HG03039 (cell line): ENCODE measurements around the gene TRAPPC14.

ENCODE experiments used
- ATAC-seq: cut with Tn5 transposase; IDR thresholded peaks from one replicate; pipeline ENCODE4 v1.9.1; 2021; ENCODE audit warnings: mild to moderate bottlenecking, moderate library complexity; ENCODE audit not compliant: unreplicated experiment

The TRAPPC14 gene

GRCh38 chr7:100173806-100174495, 15.4 kb upstream of the TRAPPC14 start:
- no peak for ATAC-seq

- no peak for ATAC-seq
Observed at GRCh38 chr7:100171840-100172239, 13.3 kb upstream of the TRAPPC14 start.

GRCh38 chr7:100171087-100171681, 12.7 kb upstream of the TRAPPC14 start:
- no peak for ATAC-seq

- ATAC-seq, result no peak
Observed at GRCh38 chr7:100170101-100170897, 11.8 kb upstream of the TRAPPC14 start.

- no peak for ATAC-seq
Observed at GRCh38 chr7:100169147-100169850, 10.8 kb upstream of the TRAPPC14 start.

- no peak for ATAC-seq
Observed at GRCh38 chr7:100167912-100168323, 9.4 kb upstream of the TRAPPC14 start.

- no peak for ATAC-seq
Observed at GRCh38 chr7:100166970-100167911, 8.7 kb upstream of the TRAPPC14 start.

- ATAC-seq, result no peak
Observed at GRCh38 chr7:100166317-100166940, 7.9 kb upstream of the TRAPPC14 start.

- no peak for ATAC-seq
Observed at GRCh38 chr7:100163871-100164270, 5.3 kb upstream of the TRAPPC14 start.

GRCh38 chr7:100163006-100163531, 4.5 kb upstream of the TRAPPC14 start:
- no peak for ATAC-seq

- ATAC-seq, result no peak
Observed at GRCh38 chr7:100160067-100160466, 1.5 kb upstream of the TRAPPC14 start.

GRCh38 chr7:100159099-100159623, 638 bp upstream of the TRAPPC14 start:
- no peak for ATAC-seq

- no peak for ATAC-seq
Observed at GRCh38 chr7:100157334-100158228, 942 bp downstream of the TRAPPC14 start.

GRCh38 chr7:100157069-100157333, 1.5 kb downstream of the TRAPPC14 start:
- no peak for ATAC-seq

GRCh38 chr7:100156331-100157068, 2.0 kb downstream of the TRAPPC14 start:
- no peak for ATAC-seq

- ATAC-seq, result no peak
Observed at GRCh38 chr7:100155553-100156317, 2.8 kb downstream of the TRAPPC14 start.
